Muscle of leg (tissue), 16 donors: Measurements from ENCODE around the gene USP17L15. TPM values are rescaled to one million over a fixed set of nuclear protein-coding genes. Genes with fewer than 3 reads are reported as not detected.
A peak's percentile ranks its signal among the peaks of the same experiment; 100 is the strongest.
"Not testable (repeated sequence)": the region's sequence is repeated elsewhere in the genome, so short reads cannot be mapped to it uniquely, and the experiment has no call there.

ENCODE experiments used
- DNase-seq: peaks from one replicate; pipeline ENCODE4 v3.0.0; 2013
- H3K27ac ChIP-seq: one replicate; pipeline ENCODE4 v1.5.1; 2013; ENCODE audit warnings: mild to moderate bottlenecking, low read length, control low read depth
- H3K27me3 ChIP-seq: one replicate; pipeline ENCODE4 v1.6.1; 2013; ENCODE audit warnings: low read length; ENCODE audit not compliant: control insufficient read depth, insufficient read depth
- H3K36me3 ChIP-seq: one replicate; pipeline ENCODE4 v1.6.1; 2013; ENCODE audit warnings: low read length; ENCODE audit not compliant: control insufficient read depth, insufficient read depth
- H3K4me1 ChIP-seq: one replicate; pipeline ENCODE4 v1.6.1; 2013; ENCODE audit warnings: low read length; ENCODE audit not compliant: control insufficient read depth, insufficient read depth
- H3K4me3 ChIP-seq: one replicate; pipeline ENCODE4 v1.5.1; 2013; ENCODE audit warnings: low read length, control low read depth
- H3K9me3 ChIP-seq: replicated peaks from 2 replicates; pipeline ENCODE4 v1.6.1; 2013; ENCODE audit warnings: low read depth, low read length; ENCODE audit not compliant: control insufficient read depth
- WGBS: methylation state at CpG from one replicate; pipeline ENCODE4 v1.1.5; 2013; ENCODE audit warnings: missing lambda C conversion rate; ENCODE audit not compliant: insufficient coverage; 5-methylcytosine and 5-hydroxymethylcytosine counted together
- long read RNA-seq, 11 donors: transcript quantifications; one replicate each; lab custom pipeline, GENCODE V29; 2026
- polyA plus RNA-seq, 8 donors: library from polyadenylated mRNA; unstranded; fragments of 120-200 nt; gene quantifications; one replicate each; pipeline versions ENCODE4 v1.2.1 to v1.2.3, GENCODE V29; 2013; ENCODE audit warnings: inconsistent platforms in 1 of 8, low replicate concordance in 1 of 8; ENCODE audit not compliant: insufficient read length in 8 of 8, insufficient read depth in 1 of 8
- total RNA-seq: library from RNA; stranded (reverse); fragments of 120-200 nt; gene quantifications from one replicate; pipeline ENCODE4 v1.2.4, GENCODE V29; 2013

The USP17L15 gene, protein sequence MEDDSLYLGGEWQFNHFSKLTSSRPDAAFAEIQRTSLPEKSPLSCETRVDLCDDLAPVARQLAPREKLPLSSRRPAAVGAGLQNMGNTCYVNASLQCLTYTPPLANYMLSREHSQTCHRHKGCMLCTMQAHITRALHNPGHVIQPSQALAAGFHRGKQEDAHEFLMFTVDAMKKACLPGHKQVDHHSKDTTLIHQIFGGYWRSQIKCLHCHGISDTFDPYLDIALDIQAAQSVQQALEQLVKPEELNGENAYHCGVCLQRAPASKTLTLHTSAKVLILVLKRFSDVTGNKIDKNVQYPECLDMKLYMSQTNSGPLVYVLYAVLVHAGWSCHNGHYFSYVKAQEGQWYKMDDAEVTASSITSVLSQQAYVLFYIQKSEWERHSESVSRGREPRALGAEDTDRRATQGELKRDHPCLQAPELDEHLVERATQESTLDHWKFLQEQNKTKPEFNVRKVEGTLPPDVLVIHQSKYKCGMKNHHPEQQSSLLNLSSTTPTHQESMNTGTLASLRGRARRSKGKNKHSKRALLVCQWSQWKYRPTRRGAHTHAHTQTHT
- total RNA-seq (not detected), polyA plus RNA-seq (not detected)
- long read RNA-seq, donor 1 = 0 reads
- long read RNA-seq, donor 2 = 0 reads
- long read RNA-seq, donor 3 = 0 reads
- long read RNA-seq, donor 4 = 0 reads
- long read RNA-seq, donor 5 = 0 reads
- long read RNA-seq, donor 6 = 0 reads
- long read RNA-seq, donor 7 = 0 reads
- long read RNA-seq, donor 8 = 0 reads
- long read RNA-seq, donor 9 = 0 reads
- long read RNA-seq, donor 10 = 0 reads
- long read RNA-seq, donor 11 = 0 reads

DNA sequence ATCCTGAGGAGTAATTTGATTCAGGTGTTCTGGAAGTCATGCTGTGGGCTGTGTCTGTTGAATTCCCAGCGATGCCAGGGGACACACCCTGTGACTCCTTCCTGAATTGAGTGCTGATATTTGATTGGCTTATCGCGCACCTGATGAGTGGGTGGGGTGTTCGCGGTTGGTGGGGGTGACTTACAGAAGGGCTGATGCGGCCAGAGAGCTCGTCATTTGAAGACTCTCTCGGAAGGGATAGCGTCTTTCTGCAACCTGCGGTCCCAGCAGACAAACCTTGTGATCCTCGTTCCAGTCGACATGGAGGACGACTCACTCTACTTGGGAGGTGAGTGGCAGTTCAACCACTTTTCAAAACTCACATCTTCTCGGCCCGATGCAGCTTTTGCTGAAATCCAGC, at the start of gene USP17L15:
USP17L15 (plus strand) TSS at position 301 of the 400 bp plus-strand sequence; CDS start at position 301, 0 bp downstream.
- not testable (repeated sequence) for H3K4me1 ChIP-seq, H3K27ac ChIP-seq, H3K4me3 ChIP-seq, H3K27me3 ChIP-seq, DNase-seq, H3K36me3 ChIP-seq, H3K9me3 ChIP-seq
- WGBS = no CpG with 5 or more reads among the region's 15 CpGs

DNA sequence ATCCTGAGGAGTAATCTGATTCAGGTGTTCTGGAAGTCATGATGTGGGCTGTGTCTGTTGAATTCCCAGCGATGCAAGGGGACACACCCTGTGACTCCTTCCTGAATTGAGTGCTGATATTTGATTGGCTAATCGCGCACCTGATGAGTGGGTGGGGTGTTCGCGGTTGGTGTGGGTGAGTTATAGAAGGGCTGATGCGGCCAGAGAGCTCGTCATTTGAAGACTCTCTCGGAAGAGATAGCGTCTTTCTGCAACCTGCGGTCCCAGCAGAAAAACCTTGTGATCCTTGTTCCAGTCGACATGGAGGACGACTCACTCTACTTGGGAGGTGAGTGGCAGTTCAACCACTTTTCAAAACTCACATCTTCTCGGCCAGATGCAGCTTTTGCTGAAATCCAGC, 23.8 kb upstream of the USP17L15 start, which contains the start of gene USP17L10:
USP17L10 (plus strand) TSS at position 301 of the 400 bp plus-strand sequence; CDS start at position 301, 0 bp downstream.
- no CpG with 5 or more reads among the region's 13 CpGs for whole genome bisulfite sequencing
- not testable (repeated sequence) for H3K27me3 ChIP-seq, H3K36me3 ChIP-seq, H3K9me3 ChIP-seq, DNase-seq, H3K27ac ChIP-seq, H3K4me3 ChIP-seq, H3K4me1 ChIP-seq

DNA sequence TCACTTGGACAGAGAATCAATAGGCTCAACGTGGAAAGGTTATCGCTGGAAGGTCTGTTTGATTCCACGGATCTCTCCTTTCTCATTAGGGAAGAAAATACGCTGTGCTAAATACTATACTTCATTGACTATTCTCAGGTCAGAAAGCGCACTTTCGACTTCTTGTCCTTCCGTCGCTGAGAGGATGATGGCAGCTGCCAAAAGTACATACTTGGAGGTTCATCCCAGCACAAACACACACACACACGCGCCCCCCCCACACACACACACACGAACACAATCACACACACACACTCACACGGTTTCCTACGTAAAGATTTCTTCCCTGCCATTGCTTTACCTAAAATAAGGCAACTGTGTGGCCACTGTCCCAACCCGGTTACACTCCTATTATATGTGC, 19.5 kb upstream of the USP17L15 start:
- DNase-seq, H3K27ac ChIP-seq, H3K4me1 ChIP-seq, H3K4me3 ChIP-seq, H3K9me3 ChIP-seq, H3K27me3 ChIP-seq, H3K36me3 ChIP-seq: not testable (repeated sequence)
- 95% methylated on average over 5 of the region's 14 CpGs for WGBS

DNA sequence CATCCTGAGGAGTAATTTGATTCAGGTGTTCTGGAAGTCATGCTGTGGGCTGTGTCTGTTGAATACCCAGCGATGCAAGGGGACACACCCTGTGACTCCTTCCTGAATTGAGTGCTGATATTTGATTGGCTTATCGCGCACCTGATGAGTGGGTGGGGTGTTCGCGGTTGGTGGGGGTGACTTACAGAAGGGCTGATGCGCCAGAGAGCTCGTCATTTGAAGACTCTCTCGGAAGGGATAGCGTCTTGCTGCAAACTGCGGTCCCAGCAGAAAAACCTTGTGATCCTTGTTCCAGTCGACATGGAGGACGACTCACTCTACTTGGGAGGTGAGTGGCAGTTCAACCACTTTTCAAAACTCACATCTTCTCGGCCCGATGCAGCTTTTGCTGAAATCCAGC, 19.1 kb upstream of the USP17L15 start, which contains the start of gene USP17L11:
USP17L11 (plus strand) TSS at position 301 of the 400 bp plus-strand sequence; CDS start at position 301, 0 bp downstream.
- not testable (repeated sequence) for H3K9me3 ChIP-seq, H3K4me1 ChIP-seq, H3K36me3 ChIP-seq, DNase-seq, H3K27me3 ChIP-seq, H3K27ac ChIP-seq, H3K4me3 ChIP-seq
- 100% methylated on average over 1 of the region's 14 CpGs for WGBS

DNA sequence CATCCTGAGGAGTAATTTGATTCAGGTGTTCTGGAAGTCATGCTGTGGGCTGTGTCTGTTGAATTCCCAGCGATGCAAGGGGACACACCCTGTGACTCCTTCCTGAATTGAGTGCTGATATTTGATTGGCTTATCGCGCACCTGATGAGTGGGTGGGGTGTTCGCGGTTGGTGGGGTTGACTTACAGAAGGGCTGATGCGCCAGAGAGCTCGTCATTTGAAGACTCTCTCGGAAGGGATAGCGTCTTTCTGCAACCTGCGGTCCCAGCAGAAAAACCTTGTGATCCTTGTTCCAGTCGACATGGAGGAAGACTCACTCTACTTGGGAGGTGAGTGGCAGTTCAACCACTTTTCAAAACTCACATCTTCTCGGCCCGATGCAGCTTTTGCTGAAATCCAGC, 14.3 kb upstream of the USP17L15 start, which contains the start of gene USP17L12:
USP17L12 (plus strand) TSS at position 301 of the 400 bp plus-strand sequence; CDS start at position 301, 0 bp downstream.
- DNase-seq, H3K36me3 ChIP-seq, H3K27me3 ChIP-seq, H3K4me1 ChIP-seq, H3K9me3 ChIP-seq, H3K27ac ChIP-seq, H3K4me3 ChIP-seq: not testable (repeated sequence)
- WGBS = no CpG with 5 or more reads among the region's 13 CpGs

DNA sequence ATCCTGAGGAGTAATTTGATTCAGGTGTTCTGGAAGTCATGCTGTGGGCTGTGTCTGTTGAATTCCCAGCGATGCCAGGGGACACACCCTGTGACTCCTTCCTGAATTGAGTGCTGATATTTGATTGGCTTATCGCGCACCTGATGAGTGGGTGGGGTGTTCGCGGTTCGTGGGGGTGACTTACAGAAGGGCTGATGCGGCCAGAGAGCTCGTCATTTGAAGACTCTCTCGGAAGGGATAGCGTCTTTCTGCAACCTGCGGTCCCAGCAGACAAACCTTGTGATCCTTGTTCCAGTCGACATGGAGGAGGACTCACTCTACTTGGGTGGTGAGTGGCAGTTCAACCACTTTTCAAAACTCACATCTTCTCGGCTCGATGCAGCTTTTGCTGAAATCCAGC, 9.6 kb upstream of the USP17L15 start, which contains the start of gene USP17L13:
USP17L13 (plus strand) TSS at position 301 of the 400 bp plus-strand sequence; CDS start at position 301, 0 bp downstream.
- not testable (repeated sequence) for H3K27ac ChIP-seq, H3K9me3 ChIP-seq, H3K4me3 ChIP-seq, DNase-seq, H3K36me3 ChIP-seq, H3K27me3 ChIP-seq, H3K4me1 ChIP-seq
- no CpG with 5 or more reads among the region's 14 CpGs for WGBS

DNA sequence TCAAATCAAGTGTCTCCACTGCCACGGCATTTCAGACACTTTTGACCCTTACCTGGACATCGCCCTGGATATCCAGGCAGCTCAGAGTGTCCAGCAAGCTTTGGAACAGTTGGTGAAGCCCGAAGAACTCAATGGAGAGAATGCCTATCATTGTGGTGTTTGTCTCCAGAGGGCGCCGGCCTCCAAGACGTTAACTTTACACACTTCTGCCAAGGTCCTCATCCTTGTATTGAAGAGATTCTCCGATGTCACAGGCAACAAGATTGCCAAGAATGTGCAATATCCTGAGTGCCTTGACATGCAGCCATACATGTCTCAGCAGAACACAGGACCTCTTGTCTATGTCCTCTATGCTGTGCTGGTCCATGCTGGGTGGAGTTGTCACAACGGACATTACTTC, 3.9 kb upstream of the USP17L15 start:
- H3K27me3 ChIP-seq, DNase-seq, H3K36me3 ChIP-seq, H3K9me3 ChIP-seq, H3K4me3 ChIP-seq, H3K4me1 ChIP-seq, H3K27ac ChIP-seq: not testable (repeated sequence)
- WGBS = no CpG with 5 or more reads among the region's 8 CpGs

DNA sequence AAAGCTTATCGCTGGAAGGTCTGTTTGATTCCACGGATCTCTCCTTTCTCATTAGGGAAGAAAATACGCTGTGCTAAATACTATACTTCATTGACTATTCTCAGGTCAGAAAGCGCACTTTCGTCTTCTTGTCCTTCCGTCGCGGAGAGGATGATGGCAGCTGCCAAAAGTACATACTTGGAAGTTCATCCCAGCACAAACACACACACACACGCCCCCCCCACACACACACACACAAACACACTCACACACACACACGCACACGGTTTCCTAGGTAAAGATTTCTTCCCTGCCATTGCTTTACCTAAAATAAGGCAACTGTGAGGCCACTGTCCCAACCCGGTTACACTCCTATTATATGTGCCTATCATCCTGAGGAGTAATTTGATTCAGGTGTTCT, 4.3 kb downstream of the USP17L15 start:
- H3K36me3 ChIP-seq, H3K4me1 ChIP-seq, H3K9me3 ChIP-seq, H3K27ac ChIP-seq, H3K4me3 ChIP-seq, H3K27me3 ChIP-seq: not testable (repeated sequence)
- DNase-seq = peak; percentile 0
- WGBS = 88% methylated on average over 8 of the region's 12 CpGs

DNA sequence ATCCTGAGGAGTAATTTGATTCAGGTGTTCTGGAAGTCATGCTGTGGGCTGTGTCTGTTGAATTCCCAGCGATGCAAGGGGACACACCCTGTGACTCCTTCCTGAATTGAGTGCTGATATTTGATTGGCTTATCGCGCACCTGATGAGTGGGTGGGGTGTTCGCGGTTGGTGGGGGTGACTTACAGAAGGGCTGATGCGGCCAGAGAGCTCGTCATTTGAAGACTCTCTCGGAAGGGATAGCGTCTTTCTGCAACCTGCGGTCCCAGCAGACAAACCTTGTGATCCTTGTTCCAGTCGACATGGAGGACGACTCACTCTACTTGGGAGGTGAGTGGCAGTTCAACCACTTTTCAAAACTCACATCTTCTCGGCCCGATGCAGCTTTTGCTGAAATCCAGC, 9.4 kb downstream of the USP17L15 start, which contains the start of gene USP17L17:
USP17L17 (plus strand) TSS at position 301 of the 400 bp plus-strand sequence; CDS start at position 301, 0 bp downstream.
- H3K36me3 ChIP-seq, DNase-seq, H3K4me1 ChIP-seq, H3K4me3 ChIP-seq, H3K27me3 ChIP-seq, H3K9me3 ChIP-seq, H3K27ac ChIP-seq: not testable (repeated sequence)
- WGBS = no CpG with 5 or more reads among the region's 14 CpGs
